Lower lobe of right lung (tissue), 2 donors: ENCODE results near the gene MDM4. TPM values are rescaled to one million over a fixed set of nuclear protein-coding genes. Genes with fewer than 3 reads are reported as not detected.

Experiments
- ATAC-seq, 2 donors: fragments of 200-7000 bp; cut with Tn5 transposase; one replicate each; pipeline ENCODE4 v1.9.1; 2020 to 2022; ENCODE audit warnings: mild to moderate bottlenecking in 2 of 2, moderate library complexity in 2 of 2
- DNase-seq: peaks from one replicate; pipeline ENCODE4 v3.0.0-alpha.2; 2020
- H3K27ac ChIP-seq: fragments of 200-600 bp; one replicate; pipeline ENCODE4 v1.8.0; 2022
- H3K27me3 ChIP-seq: fragments of 200-600 bp; one replicate; pipeline ENCODE4 v1.8.0; 2022; ENCODE audit warnings: low read depth
- H3K36me3 ChIP-seq: fragments of 200-600 bp; one replicate; pipeline ENCODE4 v1.8.0; 2022; ENCODE audit warnings: mild to moderate bottlenecking
- H3K4me1 ChIP-seq: fragments of 200-600 bp; one replicate; pipeline ENCODE4 v1.8.0; 2022
- H3K4me3 ChIP-seq: fragments of 200-600 bp; one replicate; pipeline ENCODE4 v1.8.0; 2022; ENCODE audit warnings: mild to moderate bottlenecking
- H3K9me3 ChIP-seq: fragments of 200-600 bp; one replicate; pipeline ENCODE4 v1.8.0; 2022
- CTCF ChIP-seq: fragments of 200-600 bp; IDR thresholded peaks from one replicate; pipeline ENCODE4 v1.8.0; 2022; ENCODE audit warnings: antibody characterized with exemption, mild to moderate bottlenecking
- intact Hi-C: fragments of 100-400 bp; cut with DNase I; formaldehyde crosslinking; loops from one replicate; pipeline ENCODE4 v1.11.0; 2022
- total RNA-seq: library from RNA; stranded (reverse); fragmentation: NEBNext Ultra II Directional; extraction: Animal tissue kit (Norgen Biotek cat#: 25700); gene quantifications from one replicate; pipeline ENCODE4 v1.2.1, GENCODE V29; 2021
- donor health status: DM: no; HTN: yes; CAD: no; lungs with severe emphysema.

MDM4 gene
- total RNA-seq, 1 donor from 2014 or later = 77.9 TPM

- ATAC-seq = peak in 1 of 2 donors; percentile 25
- Histone ChIP-seq H3K4me3 (no peak overlapping the region), H3K4me1 (no peaks in the 10 kb centered on the region), H3K27me3 (no peaks in the 10 kb centered on the region), H3K9me3 (no peaks in the 10 kb centered on the region), H3K27ac (no peak overlapping the region), H3K36me3 (no peaks in the 10 kb centered on the region)
- intact Hi-C loops = no loop called here
- DNase-seq = no peak
- TF ChIP-seq CTCF = no peak
Measured at GRCh38 chr1:204605791-204606190, 89.6 kb downstream of the MDM4 start.

Other genes starting within 250 kb of the MDM4 start
- 7.6 TPM for gene PLEKHA6, start 156.5 kb upstream of the MDM4 start, total RNA-seq
- gene PPP1R15B, start 104.6 kb upstream of the MDM4 start, total RNA-seq = 45.3 TPM
- gene PIK3C2B, start 21.6 kb upstream of the MDM4 start, total RNA-seq = 50.5 TPM
- 2.5 TPM for gene LRRN2, start 169.3 kb downstream of the MDM4 start, total RNA-seq